AG09309 (cell line): ENCODE data around the gene CACNA1F.

Experiments used
- DNase-seq: peaks from one replicate; pipeline ENCODE4 v3.0.0-alpha.2; 2010; ENCODE audit warnings: low read depth
- H3K4me3 ChIP-seq: 2 replicates; pipeline ENCODE4 v1.5.1; 2011; ENCODE audit warnings: mild to moderate bottlenecking, low read depth, low read length, moderate library complexity; ENCODE audit not compliant: control insufficient read depth
- TF ChIP-seq, protein P1 (sequence below): IDR thresholded peaks from 2 replicates; pipeline ENCODE4 v1.5.1; 2011; ENCODE audit warnings: mild to moderate bottlenecking, low read depth, low read length, inconsistent platforms; ENCODE audit not compliant: insufficient read depth, control insufficient read depth; ENCODE audit errors: missing control alignments

The CACNA1F gene

DNA sequence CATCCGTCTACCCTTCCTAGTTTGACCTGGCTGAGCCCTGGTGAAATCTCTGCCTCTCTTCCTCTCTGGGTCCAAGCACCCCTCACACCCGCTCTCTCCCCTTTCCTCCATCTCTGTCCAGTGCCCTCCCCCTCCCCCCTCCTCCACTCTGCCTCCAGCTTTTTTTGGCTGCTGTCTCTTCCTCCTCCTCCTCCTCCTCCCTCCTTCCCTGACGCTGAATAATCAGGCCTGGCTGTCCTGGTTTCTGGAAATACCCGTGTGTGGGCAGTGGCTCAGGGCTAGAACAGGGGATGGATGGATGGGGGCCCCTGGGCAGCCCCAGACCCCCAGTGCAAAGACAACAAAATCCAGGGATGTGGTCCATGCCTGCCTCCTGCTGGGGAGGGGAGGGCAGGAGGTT is 28.4 kb downstream of the CACNA1F start:
- DNase-seq = no peak
- H3K4me3 ChIP-seq = no peak overlapping the region
- TF ChIP-seq, protein P1, sequence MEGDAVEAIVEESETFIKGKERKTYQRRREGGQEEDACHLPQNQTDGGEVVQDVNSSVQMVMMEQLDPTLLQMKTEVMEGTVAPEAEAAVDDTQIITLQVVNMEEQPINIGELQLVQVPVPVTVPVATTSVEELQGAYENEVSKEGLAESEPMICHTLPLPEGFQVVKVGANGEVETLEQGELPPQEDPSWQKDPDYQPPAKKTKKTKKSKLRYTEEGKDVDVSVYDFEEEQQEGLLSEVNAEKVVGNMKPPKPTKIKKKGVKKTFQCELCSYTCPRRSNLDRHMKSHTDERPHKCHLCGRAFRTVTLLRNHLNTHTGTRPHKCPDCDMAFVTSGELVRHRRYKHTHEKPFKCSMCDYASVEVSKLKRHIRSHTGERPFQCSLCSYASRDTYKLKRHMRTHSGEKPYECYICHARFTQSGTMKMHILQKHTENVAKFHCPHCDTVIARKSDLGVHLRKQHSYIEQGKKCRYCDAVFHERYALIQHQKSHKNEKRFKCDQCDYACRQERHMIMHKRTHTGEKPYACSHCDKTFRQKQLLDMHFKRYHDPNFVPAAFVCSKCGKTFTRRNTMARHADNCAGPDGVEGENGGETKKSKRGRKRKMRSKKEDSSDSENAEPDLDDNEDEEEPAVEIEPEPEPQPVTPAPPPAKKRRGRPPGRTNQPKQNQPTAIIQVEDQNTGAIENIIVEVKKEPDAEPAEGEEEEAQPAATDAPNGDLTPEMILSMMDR = no peak

DNA sequence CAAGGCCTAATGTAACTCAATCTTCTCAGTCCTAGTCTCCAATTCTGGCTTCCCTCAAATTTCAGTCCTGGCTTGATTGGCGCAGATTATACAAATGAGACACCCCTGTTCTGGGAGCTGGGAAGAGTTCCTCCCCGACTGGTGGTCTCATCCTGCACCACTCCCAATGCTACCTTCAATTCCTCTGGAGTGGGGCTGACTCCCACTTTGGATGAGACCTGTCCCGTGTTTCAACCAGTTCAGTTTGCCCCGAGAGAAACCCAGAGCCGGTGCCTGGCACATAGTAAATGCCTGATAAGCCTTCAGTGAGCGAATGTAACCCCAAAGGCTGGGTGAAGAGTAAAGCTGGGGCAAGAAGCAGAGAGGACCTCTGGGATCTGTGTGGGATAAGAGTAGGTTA is 29.1 kb downstream of the CACNA1F start:
- DNase-seq = no peak
- TF ChIP-seq, protein P1 = no peak
- no peak overlapping the region for H3K4me3 ChIP-seq

DNA sequence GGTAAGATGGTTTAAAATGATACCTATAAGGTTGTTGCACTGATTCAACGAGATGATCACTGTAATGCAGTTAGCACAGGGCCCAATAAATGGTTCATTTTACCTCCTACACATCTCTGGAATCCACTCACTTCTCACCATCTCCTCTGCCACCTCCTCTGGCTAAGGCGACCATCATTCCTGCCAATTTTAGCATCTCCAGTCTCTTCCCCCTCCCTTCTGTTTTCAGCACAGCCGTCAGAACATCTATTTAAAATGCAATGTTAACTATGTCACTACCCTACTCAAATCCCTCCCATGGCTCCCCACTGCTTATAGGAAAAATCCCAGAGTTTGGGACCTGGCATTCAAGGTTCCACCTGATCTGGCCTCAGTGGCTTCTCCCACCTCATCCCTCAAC is 29.6 kb downstream of the CACNA1F start:
- no peak overlapping the region for H3K4me3 ChIP-seq
- TF ChIP-seq, protein P1 = no peak
- no peak for DNase-seq

DNA sequence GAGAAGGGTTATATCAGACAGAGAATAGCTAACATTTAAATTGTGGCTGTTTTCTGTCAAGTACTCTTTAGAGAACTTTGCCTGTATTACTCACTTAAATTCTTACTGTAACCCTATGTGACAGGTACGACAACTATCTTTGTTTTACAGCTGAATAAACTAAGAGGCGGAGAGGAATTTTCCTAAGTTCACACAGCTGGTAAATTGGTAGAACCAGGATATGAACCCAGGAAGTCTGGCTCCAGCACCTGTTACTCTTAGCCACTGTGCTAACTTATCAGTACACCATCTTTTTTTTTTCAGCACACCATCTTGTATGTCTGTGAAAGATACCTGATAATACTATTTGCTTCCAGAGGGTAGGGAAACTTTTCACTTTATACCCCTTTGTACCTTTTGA is 31.1 kb downstream of the CACNA1F start:
- TF ChIP-seq, protein P1 = no peak
- H3K4me3 ChIP-seq = no peak overlapping the region
- DNase-seq = no peak

DNA sequence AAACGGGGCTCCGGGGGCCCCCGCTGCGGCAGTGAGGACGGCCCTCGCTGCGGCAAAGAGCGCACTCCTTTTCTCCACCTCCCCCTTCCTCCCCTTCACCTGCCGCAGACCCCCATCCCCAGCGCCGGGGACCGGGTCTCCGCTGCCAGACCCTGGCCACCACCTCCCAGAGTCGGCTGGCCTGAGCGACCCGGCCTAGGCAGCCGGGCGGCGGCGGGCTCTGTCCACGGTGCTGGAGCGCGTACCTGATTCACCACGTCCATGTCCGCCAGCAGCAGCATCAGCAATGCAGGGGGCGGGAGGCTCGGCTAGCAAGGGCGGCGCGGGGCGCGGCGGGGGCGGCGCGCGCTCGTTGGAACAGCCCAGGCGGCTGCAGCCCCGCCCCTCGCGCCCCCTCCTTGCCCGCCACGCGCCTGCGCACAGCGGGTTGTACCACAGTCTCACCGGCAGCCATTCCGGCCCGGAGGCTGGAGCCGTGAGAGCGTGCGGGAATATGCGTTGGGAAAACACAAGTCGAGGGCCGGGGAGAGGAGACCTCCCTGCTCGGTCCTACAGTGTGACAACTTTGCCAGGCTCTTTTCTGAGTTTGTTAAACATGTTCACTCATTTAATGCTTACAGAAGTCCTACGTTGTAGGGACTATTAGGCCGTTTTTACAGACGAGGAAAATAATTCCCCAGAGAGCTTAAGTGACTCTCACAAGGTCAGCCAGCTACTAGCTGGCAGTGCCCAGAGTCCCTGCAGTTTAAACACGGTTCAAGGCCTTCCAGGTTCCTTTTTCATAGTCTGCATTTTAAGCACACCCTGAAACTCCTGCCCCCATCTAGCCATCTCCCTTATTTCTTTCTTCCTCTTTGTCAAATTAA is 33.0 kb downstream of the CACNA1F start, which contains the start of gene SYP:
Gene SYP, minus strand, starts transcription at position 288 of the 866 bp plus-strand sequence. Its CDS starts 7 bp downstream, at position 281.
- DNase-seq = peak; percentile 44
- TF ChIP-seq, protein P1 = no peak

DNA sequence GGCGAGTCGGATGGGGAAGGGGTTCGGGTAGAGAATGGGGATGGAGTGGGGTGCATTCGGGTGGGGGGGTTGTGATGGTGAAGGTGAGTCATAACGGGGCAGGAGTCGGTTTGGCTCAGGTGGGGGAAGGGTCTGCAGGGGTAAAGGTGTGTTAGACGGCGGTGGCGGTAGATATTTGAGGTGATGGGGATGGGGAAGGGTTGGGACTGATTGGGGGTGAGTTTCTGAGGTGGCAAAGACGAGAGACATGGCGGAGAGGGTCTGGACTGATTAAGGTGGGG is 33.9 kb downstream of the CACNA1F start:
- no peak for DNase-seq
- TF ChIP-seq, protein P1 = no peak
- H3K4me3 ChIP-seq = no peak overlapping the region

More for the DNA sequence above, 33.0 kb downstream of the CACNA1F start, which contains the start of gene SYP:
- peak within 1 kb of the TSS; percentile 25 for H3K4me3 ChIP-seq
